H1 (cell line): Measurements from ENCODE around the gene KRT12. TPM values are rescaled to one million over a fixed set of nuclear protein-coding genes. Genes with fewer than 3 reads are reported as not detected.

Experiments
- ASH2L ChIP-seq: fragments of 200-600, 300-600 bp; sonication (generic); IDR thresholded peaks from one replicate; pipeline ENCODE4 v1.7.1; 2017; ENCODE audit warnings: low read length
- MAFK ChIP-seq: IDR thresholded peaks from 2 replicates; pipeline ENCODE4 v1.6.1; 2012; ENCODE audit warnings: low read depth, mild to moderate bottlenecking, improper control_type of control experiment, low read length
- NANOG ChIP-seq: IDR thresholded peaks from 2 replicates; pipeline ENCODE4 v1.6.1; 2011; ENCODE audit warnings: low read length, low read depth, mild to moderate bottlenecking, inconsistent platforms; ENCODE audit not compliant: insufficient read depth, poor library complexity, severe bottlenecking
- polyA plus RNA-seq, 7 experiments: library from polyadenylated mRNA; depleted of rRNA in 3 of 7; stranded (reverse) in 5 of 7; unstranded in 2 of 7; fragments of >200 nt in 5 of 7; fragments of 200-250 nt in 2 of 7; gene quantifications; 1 replicate in 5 of 7; 2 replicates in 1 of 7; 4 replicates in 1 of 7; pipeline versions ENCODE4 v1.2.1 to v1.2.3, GENCODE V29; 2011 to 2013; ENCODE audit warnings: missing spikeins in 2 of 7, mixed read lengths in 2 of 7
- total RNA-seq: library from RNA; stranded (reverse); fragmentation: NEBNext Ultra II Directional; extraction: Animal tissue kit (Norgen Biotek cat#: 25700); gene quantifications from 2 replicates; pipeline ENCODE4 v1.2.1, GENCODE V29; 2021

The KRT12 gene
- total and polyA plus RNA-seq, 2 of the 8 experiments (the other 6 are each of a cell fraction or from before 2014, with no cell fraction given): not detected

GRCh38 chr17:40854175-40854814 lies 12.7 kb downstream of the KRT12 start (continued):
- TF ChIP-seq ASH2L (no peak), MAFK (no peak), NANOG (no peak)
